HG03469 (cell line): ENCODE results near the gene CFAP74.
"Not testable (repeated sequence)": the region's sequence is repeated elsewhere in the genome, so short reads cannot be mapped to it uniquely, and the experiment has no call there.

Source experiments
- ATAC-seq: cut with Tn5 transposase; IDR thresholded peaks from one replicate; pipeline ENCODE4 v1.9.1; 2021; ENCODE audit warnings: mild to moderate bottlenecking, moderate library complexity, moderate number of reproducible peaks; ENCODE audit not compliant: unreplicated experiment

CFAP74 gene

GRCh38 chr1:1900883-1901640 lies 102.5 kb downstream of the CFAP74 start:
- no peak for ATAC-seq

- ATAC-seq: no peak
Measured at GRCh38 chr1:1899967-1900327, 103.6 kb downstream of the CFAP74 start.

- no peak for ATAC-seq
Measured at GRCh38 chr1:1899266-1899966, 104.2 kb downstream of the CFAP74 start.

GRCh38 chr1:1898246-1898933 lies 105.2 kb downstream of the CFAP74 start:
- no peak for ATAC-seq

- no peak for ATAC-seq
Measured at GRCh38 chr1:1895456-1896336, 107.9 kb downstream of the CFAP74 start.

GRCh38 chr1:1895060-1895418 lies 108.5 kb downstream of the CFAP74 start:
- ATAC-seq: no peak

GRCh38 chr1:1894354-1895059 lies 109.1 kb downstream of the CFAP74 start:
- no peak for ATAC-seq

- no peak for ATAC-seq
Measured at GRCh38 chr1:1893997-1894353, 109.6 kb downstream of the CFAP74 start.

- no peak for ATAC-seq
Measured at GRCh38 chr1:1893291-1893985, 110.1 kb downstream of the CFAP74 start.

- ATAC-seq: no peak
Measured at GRCh38 chr1:1892763-1893120, 110.8 kb downstream of the CFAP74 start.

GRCh38 chr1:1892079-1892762 lies 111.4 kb downstream of the CFAP74 start:
- ATAC-seq: no peak

- ATAC-seq: no peak
Measured at GRCh38 chr1:1891349-1892078, 112.1 kb downstream of the CFAP74 start.

GRCh38 chr1:1890506-1891348 lies 112.9 kb downstream of the CFAP74 start, which contains the start of gene GNB1:
Gene GNB1, minus strand, starts transcription at chr1:1891087. Its CDS starts 65,634 bp downstream, at chr1:1825453.
- peak; percentile 44 for ATAC-seq

- peak; percentile 17 for ATAC-seq
Measured at GRCh38 chr1:1889847-1890505, 113.6 kb downstream of the CFAP74 start.

GRCh38 chr1:1889090-1889750 lies 114.4 kb downstream of the CFAP74 start:
- ATAC-seq: no peak

GRCh38 chr1:1883890-1884289 lies 119.7 kb downstream of the CFAP74 start:
- ATAC-seq: not testable (repeated sequence)
